Esophagus muscularis mucosa (tissue), 3 donors: ENCODE measurements around the gene DYNLT4.

Experiments used
- CTCF ChIP-seq, 3 experiments: fragments of 200-600 bp in 2 of 3; fragments of 450-650 bp in 1 of 3; sonication (generic) in 2 of 3; IDR thresholded peaks; one replicate each; pipeline ENCODE4 v1.5.1; 2017 to 2019; ENCODE audit warnings: antibody characterized with exemption in 3 of 3, mild to moderate bottlenecking in 2 of 3, moderate library complexity in 1 of 3
- POLR2A ChIP-seq: fragments of 450-650 bp; IDR thresholded peaks from one replicate; pipeline ENCODE4 v1.6.1; 2017; ENCODE audit warnings: antibody characterized with exemption, moderate library complexity, mild to moderate bottlenecking, low read depth

DNA sequence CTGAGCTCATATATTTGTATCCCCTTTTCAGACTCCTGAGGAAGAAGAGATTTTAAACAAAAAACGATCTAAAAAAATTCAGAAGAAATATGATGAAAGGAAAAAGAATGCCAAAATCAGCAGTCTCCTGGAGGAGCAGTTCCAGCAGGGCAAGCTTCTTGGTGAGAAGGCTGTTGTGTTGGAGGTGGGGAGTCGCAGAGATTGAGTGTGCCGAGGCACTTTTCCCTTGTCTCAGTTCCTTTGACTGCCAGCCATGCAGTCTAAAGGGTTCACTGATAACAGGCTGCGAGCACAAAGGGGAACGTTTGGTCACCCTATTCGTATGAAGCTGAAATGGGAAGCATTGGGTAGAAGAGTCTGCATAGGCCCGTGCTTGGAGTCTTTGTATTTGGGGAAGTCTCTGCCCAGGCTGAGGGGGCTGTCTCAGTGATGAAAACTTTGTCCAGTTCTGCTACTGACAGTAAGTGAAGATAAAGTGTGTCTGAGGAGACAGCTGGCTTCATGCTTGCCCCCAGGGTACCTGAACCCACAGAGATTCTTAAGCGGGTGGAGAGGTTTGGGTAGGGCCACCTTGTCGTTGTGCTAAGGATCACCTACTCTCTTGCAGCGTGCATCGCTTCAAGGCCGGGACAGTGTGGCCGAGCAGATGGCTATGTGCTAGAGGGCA lies 29.0 kb downstream of the DYNLT4 start:
- no peak for TF ChIP-seq CTCF (IDR thresholded peaks at IDR 0.05)
- no peak for TF ChIP-seq POLR2A
